Naive thymus-derived CD8-positive, alpha-beta T cell (primary cell): ENCODE measurements around the gene TDRD3. TPM values are rescaled to one million over a fixed set of nuclear protein-coding genes. Genes with fewer than 3 reads are reported as not detected.
A peak's percentile ranks its signal among the peaks of the same experiment; 100 is the strongest.

Source experiments
- ATAC-seq, 2 donors: fragments of 150-1000 bp; cut with Tn5 transposase in 1 of 2; sonication (Bioruptor Pico), chemical (Tn5 transposase) in 1 of 2; 1 replicate in 1 of 2; 2 replicates in 1 of 2; pipeline ENCODE4 v1.10.0; 2021; ENCODE audit warnings: mild to moderate bottlenecking in 2 of 2, moderate library complexity in 2 of 2
- POLR2A ChIA-PET: fragments of 350-600 bp; sonication (Branson Sonifier 250); formaldehyde crosslinking; loops from one replicate; lab custom pipeline; 2021; ENCODE audit warnings: antibody characterized with exemption; lab: Charles Lee
- DNase-seq, 10 donors: peaks; one replicate each; pipeline versions ENCODE4 v3.0.0 to v3.0.0-alpha.2; 2020 to 2022
- H3K27ac Mint-ChIP-seq, 10 donors: one replicate each; pipeline ENCODE4 v1.8.0; 2020 to 2022; ENCODE audit warnings: mild to moderate bottlenecking in 10 of 10, mixed read lengths in 10 of 10, moderate library complexity in 4 of 10, inconsistent platforms in 1 of 10
- H3K27me3 Mint-ChIP-seq, 5 donors: one replicate each; pipeline ENCODE4 v1.8.0; 2021 to 2022; ENCODE audit warnings: mixed read lengths in 5 of 5
- H3K36me3 Mint-ChIP-seq, 3 donors: one replicate each; pipeline ENCODE4 v1.8.0; 2020 to 2022; ENCODE audit warnings: mixed read lengths in 3 of 3, mild to moderate bottlenecking in 2 of 3, inconsistent platforms in 1 of 3
- H3K4me1 Mint-ChIP-seq, 4 donors: one replicate each; pipeline ENCODE4 v1.8.0; 2021 to 2022; ENCODE audit warnings: mixed read lengths in 4 of 4
- H3K4me3 Mint-ChIP-seq, 10 donors: one replicate each; pipeline ENCODE4 v1.8.0; 2020 to 2022; ENCODE audit warnings: mild to moderate bottlenecking in 10 of 10, mixed read lengths in 10 of 10, moderate library complexity in 6 of 10, inconsistent platforms in 1 of 10
- H3K9me3 Mint-ChIP-seq, 9 donors: one replicate each; pipeline ENCODE4 v1.8.0; 2020 to 2022; ENCODE audit warnings: mixed read lengths in 9 of 9, mild to moderate bottlenecking in 3 of 9, inconsistent platforms in 1 of 9, moderate library complexity in 1 of 9
- polyA plus RNA-seq, 3 donors: library from polyadenylated mRNA; unstranded; fragments of 300-500 nt; fragmentation: Illumina TruSeq; gene quantifications; one replicate each; pipeline ENCODE4 v1.2.3, GENCODE V29; 2021
- total RNA-seq, 8 experiments: library from RNA in 2 of 8; stranded (reverse) in 2 of 8; gene quantifications; one replicate each; pipeline ENCODE4 v1.2.3 and lab custom pipeline; 2021 to 2026

The TDRD3 gene
- total and polyA plus RNA-seq, 5 experiments from 2014 or later = 6.8 to 38.2 (median 9.1) TPM

GRCh38 chr13:60427285-60427684 lies 30.3 kb downstream of the TDRD3 start:
- no peaks in the 10 kb centered on the region for H3K9me3 Mint-ChIP-seq
- H3K27me3 Mint-ChIP-seq = no peaks in the 10 kb centered on the region
- DNase-seq = no peak
- POLR2A ChIA-PET = no interaction called here
- no peak for ATAC-seq
- H3K4me3 Mint-ChIP-seq = peak overlapping the region in 2 of 10 donors; percentile 2 to 81
- H3K4me1 Mint-ChIP-seq = peaks cover 7 to 30% (median 20%) of the 10 kb centered on the region in 4 donors
- peak overlapping the region in 8 of 10 donors; percentile 13 to 87 (median 66) for H3K27ac Mint-ChIP-seq
- no peaks in the 10 kb centered on the region for H3K36me3 Mint-ChIP-seq

GRCh38 chr13:60431108-60431700 lies 34.2 kb downstream of the TDRD3 start:
- POLR2A ChIA-PET = no interaction called here
- H3K4me3 Mint-ChIP-seq = no peak overlapping the region

GRCh38 chr13:60433505-60433904 lies 36.5 kb downstream of the TDRD3 start:
- no peak overlapping the region for H3K4me3 Mint-ChIP-seq

More at GRCh38 chr13:60431108-60431700, 34.2 kb downstream of the TDRD3 start:
- H3K27me3 Mint-ChIP-seq = no peaks in the 10 kb centered on the region
- peaks cover 10 to 30% (median 25%) of the 10 kb centered on the region in 4 donors for H3K4me1 Mint-ChIP-seq
- ATAC-seq (peak; percentile 76 to 79), DNase-seq (peak in 4 of 10 donors; percentile 2 to 63 (median 62))
- H3K9me3 Mint-ChIP-seq = no peaks in the 10 kb centered on the region
- no peak overlapping the region for H3K27ac Mint-ChIP-seq
- H3K36me3 Mint-ChIP-seq = no peaks in the 10 kb centered on the region

GRCh38 chr13:60435762-60436374 lies 38.8 kb downstream of the TDRD3 start:
- Mint-ChIP-seq H3K4me3 (no peak overlapping the region), H3K4me1 (peaks cover 16 to 26% (median 22%) of the 10 kb centered on the region in 4 donors), H3K36me3 (peaks cover 0 to 3% (median 0%) of the 10 kb centered on the region in 3 donors), H3K27me3 (no peaks in the 10 kb centered on the region), H3K27ac (no peak overlapping the region), H3K9me3 (no peaks in the 10 kb centered on the region)
- ATAC-seq = no peak
- POLR2A ChIA-PET = no interaction called here
- peak in 1 of 10 donors; percentile 2 for DNase-seq

More at GRCh38 chr13:60433505-60433904, 36.5 kb downstream of the TDRD3 start:
- DNase-seq = no peak
- POLR2A ChIA-PET = interaction anchor here (1.4 kb wide), 1 partner anchor 37 kb away, joined by 4 read pairs; the partner anchor contains the start of gene TDRD3
- Mint-ChIP-seq H3K36me3 (no peaks in the 10 kb centered on the region), H3K9me3 (no peaks in the 10 kb centered on the region), H3K27ac (no peak overlapping the region), H3K4me1 (peaks cover 14 to 22% (median 19%) of the 10 kb centered on the region in 4 donors), H3K27me3 (no peaks in the 10 kb centered on the region)
- ATAC-seq = no peak

GRCh38 chr13:60439201-60439600 lies 42.2 kb downstream of the TDRD3 start:
- Mint-ChIP-seq H3K27me3 (no peaks in the 10 kb centered on the region), H3K36me3 (peaks cover 0 to 18% (median 0%) of the 10 kb centered on the region in 3 donors), H3K27ac (no peak overlapping the region), H3K4me1 (peaks cover 16 to 26% (median 21%) of the 10 kb centered on the region in 4 donors), H3K4me3 (no peak overlapping the region), H3K9me3 (no peaks in the 10 kb centered on the region)
- DNase-seq (no peak), ATAC-seq (no peak)
- POLR2A ChIA-PET = no interaction called here

GRCh38 chr13:60441761-60442160 lies 44.7 kb downstream of the TDRD3 start:
- Mint-ChIP-seq H3K9me3 (no peaks in the 10 kb centered on the region), H3K4me1 (peaks cover 0 to 11% (median 10%) of the 10 kb centered on the region in 4 donors), H3K27me3 (no peaks in the 10 kb centered on the region), H3K4me3 (no peak overlapping the region), H3K36me3 (peaks cover 0 to 27% (median 0%) of the 10 kb centered on the region in 3 donors), H3K27ac (no peak overlapping the region)
- ATAC-seq = no peak
- no peak for DNase-seq
- POLR2A ChIA-PET = interaction anchor here (0.6 kb wide), 1 partner anchor 556 kb away, joined by 3 read pairs; no protein-coding TSS in a partner anchor

- DNase-seq = peak in 2 of 10 donors; percentile 3 to 14
- H3K27me3 Mint-ChIP-seq = no peaks in the 10 kb centered on the region
- no peak overlapping the region for H3K27ac Mint-ChIP-seq
- no peak for ATAC-seq
- no peaks in the 10 kb centered on the region for H3K9me3 Mint-ChIP-seq
- POLR2A ChIA-PET = no interaction called here
- peaks cover 0 to 25% (median 0%) of the 10 kb centered on the region in 3 donors for H3K36me3 Mint-ChIP-seq
- H3K4me3 Mint-ChIP-seq = no peak overlapping the region
- H3K4me1 Mint-ChIP-seq = no peaks in the 10 kb centered on the region
These were observed 52.0 kb downstream of the TDRD3 start for GRCh38 chr13:60448907-60449510.

GRCh38 chr13:60453490-60453889 lies 56.5 kb downstream of the TDRD3 start:
- Mint-ChIP-seq H3K36me3 (peaks cover 0 to 14% (median 2%) of the 10 kb centered on the region in 3 donors), H3K4me1 (no peaks in the 10 kb centered on the region), H3K27me3 (no peaks in the 10 kb centered on the region), H3K27ac (no peak overlapping the region), H3K4me3 (no peak overlapping the region), H3K9me3 (no peaks in the 10 kb centered on the region)
- no peak for ATAC-seq
- DNase-seq = no peak
- POLR2A ChIA-PET = no interaction called here

- Mint-ChIP-seq H3K4me3 (no peak overlapping the region), H3K36me3 (peaks cover 0 to 15% (median 3%) of the 10 kb centered on the region in 3 donors), H3K9me3 (no peaks in the 10 kb centered on the region), H3K27ac (no peak overlapping the region), H3K27me3 (no peaks in the 10 kb centered on the region), H3K4me1 (no peaks in the 10 kb centered on the region)
- ATAC-seq (no peak), DNase-seq (no peak)
- POLR2A ChIA-PET = no interaction called here
These were observed 57.4 kb downstream of the TDRD3 start for GRCh38 chr13:60454425-60454824.

- H3K4me1 Mint-ChIP-seq = peaks cover 4 to 7% (median 5%) of the 10 kb centered on the region in 4 donors
- POLR2A ChIA-PET = no interaction called here
- DNase-seq (no peak), ATAC-seq (no peak)
- H3K9me3 Mint-ChIP-seq = no peaks in the 10 kb centered on the region
- H3K27ac Mint-ChIP-seq = no peak overlapping the region
- no peak overlapping the region for H3K4me3 Mint-ChIP-seq
- no peaks in the 10 kb centered on the region for H3K27me3 Mint-ChIP-seq
- H3K36me3 Mint-ChIP-seq = peaks cover 5 to 56% (median 45%) of the 10 kb centered on the region in 3 donors
These were observed 66.8 kb downstream of the TDRD3 start for GRCh38 chr13:60463787-60464186.

GRCh38 chr13:60467098-60467497 lies 70.1 kb downstream of the TDRD3 start:
- Mint-ChIP-seq H3K27ac (peak overlapping the region in 1 of 10 donors; percentile 13), H3K4me1 (peaks cover 4 to 7% (median 5%) of the 10 kb centered on the region in 4 donors), H3K36me3 (peaks cover 18 to 66% (median 56%) of the 10 kb centered on the region in 3 donors), H3K9me3 (no peaks in the 10 kb centered on the region), H3K27me3 (no peaks in the 10 kb centered on the region), H3K4me3 (no peak overlapping the region)
- DNase-seq (no peak), ATAC-seq (no peak)
- POLR2A ChIA-PET = no interaction called here

GRCh38 chr13:60479273-60479672 lies 82.3 kb downstream of the TDRD3 start:
- POLR2A ChIA-PET = no interaction called here
- no peaks in the 10 kb centered on the region for H3K27me3 Mint-ChIP-seq
- no peak overlapping the region for H3K4me3 Mint-ChIP-seq
- H3K36me3 Mint-ChIP-seq = peaks cover 61 to 90% (median 85%) of the 10 kb centered on the region in 3 donors
- no peak overlapping the region for H3K27ac Mint-ChIP-seq
- H3K9me3 Mint-ChIP-seq = peaks cover 3 to 43% (median 23%) of the 10 kb centered on the region in 9 donors
- H3K4me1 Mint-ChIP-seq = peaks cover 0 to 9% (median 5%) of the 10 kb centered on the region in 4 donors
- no peak for DNase-seq
- ATAC-seq = no peak

- Mint-ChIP-seq H3K36me3 (peaks cover 64 to 87% (median 79%) of the 10 kb centered on the region in 3 donors), H3K4me3 (no peak overlapping the region), H3K9me3 (peaks cover 0 to 29% (median 23%) of the 10 kb centered on the region in 9 donors), H3K27me3 (no peaks in the 10 kb centered on the region), H3K27ac (no peak overlapping the region), H3K4me1 (peaks cover 0 to 7% (median 2%) of the 10 kb centered on the region in 4 donors)
- POLR2A ChIA-PET = no interaction called here
- ATAC-seq (no peak), DNase-seq (no peak)
These were observed 85.0 kb downstream of the TDRD3 start for GRCh38 chr13:60482012-60482411.
